ENCODE measurements around the gene ZNF705A. TPM values are rescaled to one million over a fixed set of nuclear protein-coding genes. Genes with fewer than 3 reads are reported as not detected.
"Not testable (repeated sequence)": the region's sequence is repeated elsewhere in the genome, so short reads cannot be mapped to it uniquely, and the experiment has no call there.

Gene ZNF705A
- not detected for total RNA-seq

- TF ChIP-seq POLR2A (IDR thresholded peaks at IDR 0.05) (no peak), POLR2AphosphoS5 (IDR thresholded peaks at IDR 0.05) (no peak), CTCF (IDR thresholded peaks at IDR 0.05) (no peak)
- DNase-seq (ENCODE audit: low spot score in 2 of 2), result no peak
- no peaks in the 10 kb centered on the region for H3K36me3 ChIP-seq
- H3K4me3 ChIP-seq, result no peak within 1 kb of the TSS
- no peak within 1 kb of the TSS for H3K27ac ChIP-seq
- H3K9me3 ChIP-seq, result no peaks in the 10 kb centered on the region
- intact Hi-C loops (cut with DNase I; ENCODE audit: low total_unique reads), result no loop called here
- no peaks in the 10 kb centered on the region for H3K27me3 ChIP-seq
- no peaks in the 10 kb centered on the region for H3K4me1 ChIP-seq
Observed at GRCh38 chr12:8156845-8157244, at the start of gene ZNF705A. TSS of gene ZNF705A (plus strand) at chr12:8157015. CDS start at chr12:8172626, 15,611 bp downstream.

- H3K27ac ChIP-seq, result no peak overlapping the region
- no peaks in the 10 kb centered on the region for H3K9me3 ChIP-seq
- intact Hi-C loops (cut with DNase I; ENCODE audit: low total_unique reads), result no loop called here
- no peak overlapping the region for H3K4me3 ChIP-seq
- no peaks in the 10 kb centered on the region for H3K27me3 ChIP-seq
- H3K36me3 ChIP-seq, result no peaks in the 10 kb centered on the region
- TF ChIP-seq POLR2AphosphoS5 (IDR thresholded peaks at IDR 0.05), result no peak
- TF ChIP-seq CTCF (IDR thresholded peaks at IDR 0.05), result peak; percentile 89 to 99 (median 92)
- no peak for TF ChIP-seq POLR2A (IDR thresholded peaks at IDR 0.05)
- H3K4me1 ChIP-seq, result no peaks in the 10 kb centered on the region
- DNase-seq (ENCODE audit: low spot score in 2 of 2), result peak; percentile 53 to 67
Observed at GRCh38 chr12:8108808-8109398, 47.9 kb upstream of the ZNF705A start.

- H3K27ac ChIP-seq; H3K36me3 ChIP-seq; H3K4me1 ChIP-seq; intact Hi-C loops (cut with DNase I; ENCODE audit: low total_unique reads); H3K9me3 ChIP-seq; H3K27me3 ChIP-seq; H3K4me3 ChIP-seq; DNase-seq (ENCODE audit: low spot score in 2 of 2): not testable (repeated sequence)
Observed at GRCh38 chr12:8113117-8113516, 43.7 kb upstream of the ZNF705A start.

- no peaks in the 10 kb centered on the region for H3K9me3 ChIP-seq
- DNase-seq (ENCODE audit: low spot score in 2 of 2), result no peak
- H3K27ac ChIP-seq, result no peak overlapping the region
- TF ChIP-seq CTCF (IDR thresholded peaks at IDR 0.05) (no peak), POLR2AphosphoS5 (IDR thresholded peaks at IDR 0.05) (no peak), POLR2A (IDR thresholded peaks at IDR 0.05) (no peak)
- H3K27me3 ChIP-seq, result no peaks in the 10 kb centered on the region
- intact Hi-C loops (cut with DNase I; ENCODE audit: low total_unique reads), result no loop called here
- no peaks in the 10 kb centered on the region for H3K4me1 ChIP-seq
- no peak overlapping the region for H3K4me3 ChIP-seq
- no peaks in the 10 kb centered on the region for H3K36me3 ChIP-seq
Observed at GRCh38 chr12:8120072-8120713, 36.6 kb upstream of the ZNF705A start.

- H3K27ac ChIP-seq, result no peak within 1 kb of the TSS
- intact Hi-C loops (cut with DNase I; ENCODE audit: low total_unique reads), result no loop called here
- no peaks in the 10 kb centered on the region for H3K27me3 ChIP-seq
- DNase-seq (ENCODE audit: low spot score in 2 of 2), result no peak
- no peaks in the 10 kb centered on the region for H3K36me3 ChIP-seq
- no peak within 1 kb of the TSS for H3K4me3 ChIP-seq
- no peaks in the 10 kb centered on the region for H3K9me3 ChIP-seq
- TF ChIP-seq CTCF (IDR thresholded peaks at IDR 0.05) (no peak), POLR2A (IDR thresholded peaks at IDR 0.05) (no peak), POLR2AphosphoS5 (IDR thresholded peaks at IDR 0.05) (no peak)
- no peaks in the 10 kb centered on the region for H3K4me1 ChIP-seq
Observed at GRCh38 chr12:8123124-8123912, 33.5 kb upstream of the ZNF705A start, which contains the start of gene CLEC4A. TSS of gene CLEC4A (plus strand) at chr12:8123617. CDS start at chr12:8123879, 262 bp downstream.
